HTERT RPE-1 (cell line): ENCODE measurements around the gene CLGN.

Experiments used
- in situ Hi-C: fragments of 300-500 bp; cut with MboI; formaldehyde crosslinking; loops from 4 replicates; pipeline ENCODE4 v1.14.3; 2020; ENCODE audit warnings: low sequenced_read_pairs

Gene CLGN

DNA sequence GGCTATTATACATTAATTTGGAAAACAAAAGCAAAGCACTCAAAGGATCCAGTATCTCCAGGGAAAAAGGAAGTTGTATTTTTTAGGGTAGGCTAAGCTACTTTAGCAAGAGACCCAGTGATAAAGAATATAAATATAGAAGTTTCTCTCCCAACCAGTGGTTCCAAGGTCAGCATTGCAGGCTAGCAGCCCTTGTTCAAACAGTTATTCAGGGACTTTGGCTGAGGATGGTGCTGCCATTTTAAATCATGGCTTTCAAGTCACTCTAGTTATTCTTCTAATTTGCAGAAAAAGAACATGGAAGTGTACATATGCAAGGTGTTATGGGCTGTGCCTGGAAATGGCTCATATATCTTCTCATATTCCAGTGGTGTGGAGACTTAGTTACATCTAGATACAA, 44.7 kb downstream of the CLGN start:
- in situ Hi-C loops: no loop called here

- in situ Hi-C loops: no loop called here
These were observed 53.3 kb downstream of the CLGN start for GRCh38 chr4:140374130-140374477.

DNA sequence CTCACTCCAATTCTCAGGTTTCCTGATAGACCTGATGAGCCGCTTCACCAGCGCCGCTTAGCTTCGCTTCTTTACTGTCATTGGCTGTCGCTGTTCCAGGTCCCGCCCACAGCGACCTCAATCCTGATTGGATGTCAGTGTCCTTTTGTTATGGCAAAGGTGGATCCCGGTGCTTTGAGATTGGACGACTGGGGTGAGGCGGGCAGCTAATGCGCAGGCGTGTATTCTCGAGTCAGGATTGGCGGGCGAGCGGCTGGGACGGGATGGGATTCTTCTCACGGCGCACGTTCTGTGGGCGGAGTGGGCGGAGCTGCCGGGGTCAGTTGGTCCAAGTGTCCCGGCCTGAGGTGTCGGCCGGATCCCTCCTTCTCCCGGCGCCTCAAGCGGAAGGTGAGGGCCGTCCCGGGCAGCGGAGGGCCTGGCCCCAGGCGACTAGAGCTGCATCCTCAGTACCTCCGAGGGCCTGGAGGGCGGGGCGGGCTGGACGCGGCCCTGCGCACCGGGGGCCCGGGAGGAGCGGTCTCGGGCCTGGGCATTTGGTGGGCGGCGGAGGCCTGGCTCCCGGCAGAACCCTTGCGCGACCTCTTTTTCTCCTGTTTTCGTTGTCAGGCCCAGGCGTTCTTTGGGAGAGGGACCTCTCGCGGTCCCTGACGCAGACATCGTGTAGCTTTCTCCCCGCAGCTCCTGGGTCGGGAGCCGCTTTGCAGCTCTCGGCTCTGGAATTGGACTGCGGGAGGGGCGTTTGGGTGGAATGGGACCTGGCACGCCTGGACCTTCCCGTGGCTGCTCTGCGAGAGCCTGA, 53.9 kb downstream of the CLGN start, which contains the start of gene SCOC:
Gene SCOC, plus strand, starts transcription at position 319 of the 802 bp plus-strand sequence. CDS start 5,525 bp downstream, outside the sequence.
- in situ Hi-C loops: no loop called here

GRCh38 chr4:140372751-140373327, 54.6 kb downstream of the CLGN start:
- in situ Hi-C loops: no loop called here

- in situ Hi-C loops: no loop called here
These were observed 58.8 kb downstream of the CLGN start for GRCh38 chr4:140368686-140369085.

GRCh38 chr4:140367738-140368137, 59.7 kb downstream of the CLGN start:
- in situ Hi-C loops: no loop called here

DNA sequence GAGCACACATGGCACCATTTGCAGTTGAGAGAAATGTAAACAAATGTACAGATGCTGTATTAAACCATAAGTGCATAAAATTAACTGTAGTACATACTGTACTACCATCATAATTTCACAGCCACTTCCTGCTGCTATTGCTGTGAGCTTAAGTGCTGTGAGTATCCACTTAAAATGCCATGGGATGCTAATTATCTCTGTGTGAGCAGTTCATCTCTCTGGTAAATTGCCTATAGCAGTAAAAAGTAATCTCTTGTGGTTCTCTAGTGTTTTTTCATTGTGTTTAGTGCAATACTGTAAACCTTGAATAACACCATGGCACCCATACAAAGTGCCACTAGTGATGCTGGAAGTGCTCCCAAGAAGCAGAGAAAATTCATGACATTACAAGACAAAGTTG, 63.9 kb downstream of the CLGN start:
- in situ Hi-C loops: no loop called here

DNA sequence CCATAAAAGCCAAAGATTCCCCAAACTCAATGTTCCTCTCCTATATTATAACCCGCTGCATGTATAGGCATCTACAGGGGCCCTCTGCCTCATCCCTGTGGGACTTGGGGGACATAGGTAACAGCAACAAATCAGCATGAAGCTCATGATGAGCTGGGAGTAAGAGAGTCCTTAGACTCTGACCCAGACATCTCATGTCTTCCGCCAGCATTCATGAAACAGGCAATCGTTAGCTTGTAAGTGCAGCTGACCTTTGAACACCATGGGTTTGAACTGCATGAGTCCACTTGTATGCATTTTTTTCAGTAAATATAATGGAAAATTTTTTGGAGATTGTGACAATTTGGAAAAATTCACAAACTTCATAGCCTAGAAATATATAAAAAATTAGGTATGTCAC, 64.4 kb downstream of the CLGN start:
- in situ Hi-C loops: no loop called here

DNA sequence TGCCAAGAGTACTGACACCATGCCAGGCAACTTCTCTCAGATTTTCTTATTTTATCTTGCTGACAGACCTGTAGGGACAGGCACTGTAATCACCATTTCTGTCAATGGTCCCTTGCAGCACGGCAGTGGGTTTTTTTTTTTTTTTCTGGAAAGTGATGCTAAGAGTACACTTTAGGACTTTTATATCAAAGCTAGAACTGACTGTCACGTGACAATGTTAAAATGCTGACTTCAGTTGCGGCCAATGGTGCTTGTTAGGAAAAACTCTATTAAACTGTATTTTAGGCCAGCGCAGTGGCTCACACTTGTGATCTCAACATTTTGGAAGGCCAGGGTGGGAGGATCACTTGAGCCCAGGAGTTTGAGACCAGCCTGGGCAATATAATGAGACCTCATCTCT, 66.3 kb downstream of the CLGN start:
- in situ Hi-C loops: no loop called here

- in situ Hi-C loops: no loop called here
These were observed 67.7 kb downstream of the CLGN start for GRCh38 chr4:140359562-140360427.

GRCh38 chr4:140358281-140358680, 69.2 kb downstream of the CLGN start:
- in situ Hi-C loops: no loop called here

GRCh38 chr4:140357868-140358267, 69.6 kb downstream of the CLGN start:
- in situ Hi-C loops: no loop called here

GRCh38 chr4:140355288-140355687, 72.2 kb downstream of the CLGN start:
- in situ Hi-C loops: no loop called here

DNA sequence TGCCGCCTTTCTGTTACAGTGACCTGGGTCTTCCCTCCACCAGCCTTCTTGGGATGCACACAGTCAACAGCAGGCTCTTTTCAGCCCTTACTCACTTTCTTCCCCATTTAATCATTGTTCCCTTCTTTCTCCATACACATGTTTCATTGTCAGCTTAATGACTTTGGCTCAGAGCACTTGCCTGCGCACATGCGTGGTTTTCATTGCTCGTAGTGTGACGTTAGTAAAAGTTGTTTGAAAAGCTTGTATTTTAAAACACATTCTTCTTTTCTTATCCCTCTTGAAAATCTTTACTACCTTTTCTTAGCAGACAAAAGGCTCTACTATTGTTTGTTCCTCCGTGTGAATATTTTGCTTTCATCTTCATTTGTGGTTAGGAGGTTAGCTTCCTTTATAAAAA, 73.7 kb downstream of the CLGN start:
- in situ Hi-C loops: no loop called here

DNA sequence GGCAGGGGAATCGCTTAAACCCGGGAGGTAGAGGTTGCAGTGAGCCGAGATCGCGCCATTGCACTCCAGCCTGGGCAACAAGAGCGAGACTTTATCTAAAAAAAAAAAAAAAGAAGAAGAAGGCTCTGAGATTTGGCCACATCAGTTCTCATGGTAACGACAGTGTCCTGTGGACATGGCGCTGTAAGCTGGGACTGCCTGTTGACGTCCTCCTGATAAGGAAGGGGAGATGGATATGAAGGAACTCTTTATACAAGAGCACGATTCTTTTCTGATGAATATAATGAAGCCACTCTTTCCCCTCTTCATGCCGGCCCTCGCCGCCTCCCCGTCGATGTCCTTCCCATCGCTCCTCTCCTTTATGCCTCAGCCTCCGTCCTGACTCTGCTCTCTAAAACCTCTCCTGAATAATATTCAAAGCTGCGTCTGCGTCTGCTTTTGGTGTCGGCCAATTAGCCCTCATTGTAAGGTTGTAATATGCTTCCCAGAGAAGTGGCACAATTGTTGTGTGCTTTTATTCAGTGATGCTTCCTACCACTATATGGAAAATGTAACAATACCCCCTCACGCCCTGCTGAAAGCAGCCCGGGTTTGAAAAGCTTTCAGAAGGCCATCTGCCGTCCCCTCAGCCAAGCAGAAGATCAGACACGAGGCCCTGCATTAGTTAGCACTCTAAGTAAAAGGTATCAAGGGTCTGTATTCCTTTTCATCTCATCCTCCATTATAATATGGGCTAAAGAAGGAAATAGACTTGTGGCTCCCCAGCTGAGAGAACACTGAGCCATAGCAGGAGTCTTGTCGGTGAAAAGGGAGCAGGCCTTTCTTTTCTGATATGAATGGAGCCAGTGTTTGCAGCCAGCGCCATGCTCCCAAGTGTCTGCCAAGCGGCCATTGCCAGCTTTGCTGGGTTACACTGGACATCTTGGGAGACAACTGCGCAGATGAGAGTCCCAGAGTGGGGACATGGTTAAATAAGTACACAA, 76.1 kb downstream of the CLGN start:
- in situ Hi-C loops: no loop called here

DNA sequence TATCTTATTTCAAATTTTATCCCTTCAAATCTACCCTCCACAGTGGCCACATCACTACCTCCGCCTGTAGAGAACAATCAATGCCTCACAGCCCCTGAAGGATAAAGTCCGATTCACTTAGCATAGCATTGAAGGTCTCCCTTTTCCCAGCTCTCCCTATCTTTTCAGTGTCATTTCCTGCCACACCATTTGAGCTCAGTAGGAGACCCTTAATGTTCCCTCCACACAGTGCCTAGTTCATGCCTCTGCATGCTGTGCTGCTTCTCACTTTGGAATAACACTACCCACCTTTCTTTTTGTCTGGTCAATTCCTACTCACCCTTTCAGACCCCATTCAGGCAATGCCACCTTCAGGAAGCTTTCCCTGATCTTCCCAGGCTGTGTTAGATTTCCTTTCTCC, 77.6 kb downstream of the CLGN start:
- in situ Hi-C loops: no loop called here

- in situ Hi-C loops: no loop called here
These were observed 81.3 kb downstream of the CLGN start for GRCh38 chr4:140346136-140346535.

DNA sequence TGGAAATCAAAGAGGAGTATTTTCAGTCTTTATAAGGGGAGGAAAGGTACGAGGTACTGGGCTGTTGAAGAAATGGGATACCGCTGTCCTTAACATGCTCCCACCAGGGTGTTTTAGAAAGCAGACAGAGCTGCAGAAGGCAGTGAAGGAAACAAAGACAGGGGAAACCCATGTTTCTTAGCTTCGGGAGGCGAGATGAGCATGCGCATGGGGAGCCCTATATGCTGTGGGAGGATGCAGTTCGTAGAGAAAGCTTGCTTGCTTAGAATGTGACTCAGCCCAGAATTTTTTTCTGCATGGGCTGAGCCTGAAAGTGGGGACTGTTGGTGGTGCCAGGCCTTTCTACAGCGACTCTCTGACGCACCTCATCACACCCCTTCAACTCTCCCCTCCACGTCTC, 82.8 kb downstream of the CLGN start:
- in situ Hi-C loops: no loop called here

- in situ Hi-C loops: no loop called here
These were observed 83.3 kb downstream of the CLGN start for GRCh38 chr4:140344101-140344500.

- in situ Hi-C loops: no loop called here
These were observed 84.1 kb downstream of the CLGN start for GRCh38 chr4:140343303-140343702.

DNA sequence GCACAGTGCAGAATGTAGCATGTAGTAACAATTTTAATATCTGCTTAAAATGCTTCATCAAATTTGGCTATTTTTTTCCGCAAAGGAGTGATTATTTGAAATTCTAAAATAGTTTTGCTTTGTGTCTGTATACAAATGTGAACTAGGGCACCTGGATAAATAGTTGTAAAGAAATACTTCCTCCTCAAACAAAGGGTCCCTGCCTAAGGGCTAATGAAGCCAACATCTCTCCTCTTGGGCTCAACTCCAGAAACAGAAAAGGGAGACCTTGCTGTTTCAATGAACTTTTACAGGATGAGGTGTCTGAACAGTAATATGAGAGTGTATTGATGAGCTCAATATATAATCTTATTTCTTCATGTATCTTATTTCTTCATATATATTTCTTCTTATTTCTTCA, 84.8 kb downstream of the CLGN start:
- in situ Hi-C loops: no loop called here
